ENCODE measurements around the gene FAM222A. TPM values are rescaled to one million over a fixed set of nuclear protein-coding genes. Genes with fewer than 3 reads are reported as not detected.

Gene FAM222A
- total RNA-seq, 1 experiment from 2014 or later, result 18.0 TPM

GRCh38 chr12:109720857-109721189 is 7.2 kb downstream of the FAM222A start:
- Mint-ChIP-seq H3K4me1 (ENCODE audit: low read depth, unreplicated experiment) (peaks cover 15% of the 10 kb centered on the region), H3K27ac (ENCODE audit: unreplicated experiment) (no peak overlapping the region), H3K36me3 (ENCODE audit: insufficient read depth, unreplicated experiment) (peaks cover 6% of the 10 kb centered on the region), H3K27me3 (ENCODE audit: insufficient read depth, unreplicated experiment) (no peaks in the 10 kb centered on the region), H3K9me3 (ENCODE audit: unreplicated experiment) (no peaks in the 10 kb centered on the region), H3K4me3 (ENCODE audit: unreplicated experiment) (no peak overlapping the region)
- ChIA-PET CTCF (no interaction called here), POLR2A (no interaction called here)
- no TSS peak for BruUV-seq (replicated peaks)
- H3K36me3 ChIP-seq (ENCODE audit: control insufficient read depth, insufficient read depth, low read length), result no peaks in the 10 kb centered on the region
- H3K4me3 ChIP-seq (ENCODE audit: low read depth, low read length), result no peak overlapping the region
- intact Hi-C loops (cut with micrococcal nuclease; ENCODE audit: unreplicated experiment), result no loop called here
- peaks cover 26% of the 10 kb centered on the region for H3K4me1 ChIP-seq
- no peaks in the 10 kb centered on the region for H3K9me3 ChIP-seq
- no peaks in the 10 kb centered on the region for H3K27me3 ChIP-seq (replicated peaks; ENCODE audit: control insufficient read depth, insufficient read depth, low read length)
- DNase-seq, result no peak
- no peak for TF ChIP-seq CTCF (IDR thresholded peaks at IDR 0.05; ENCODE audit: insufficient read depth in 1 of 2, low read depth in 1 of 2, low read length in 1 of 2, severe bottlenecking in 1 of 2, unreplicated experiment in 1 of 2)

- Mint-ChIP-seq H3K27me3 (ENCODE audit: insufficient read depth, unreplicated experiment) (no peaks in the 10 kb centered on the region), H3K36me3 (ENCODE audit: insufficient read depth, unreplicated experiment) (peaks cover 6% of the 10 kb centered on the region), H3K4me1 (ENCODE audit: low read depth, unreplicated experiment) (peaks cover 15% of the 10 kb centered on the region), H3K4me3 (ENCODE audit: unreplicated experiment) (no peak overlapping the region), H3K9me3 (ENCODE audit: unreplicated experiment) (no peaks in the 10 kb centered on the region), H3K27ac (ENCODE audit: unreplicated experiment) (peak overlapping the region; percentile 51)
- POLR2A ChIA-PET, result no interaction called here
- no TSS peak for BruUV-seq (replicated peaks)
- Histone ChIP-seq H3K4me3 (ENCODE audit: low read depth, low read length) (no peak overlapping the region), H3K36me3 (ENCODE audit: control insufficient read depth, insufficient read depth, low read length) (no peaks in the 10 kb centered on the region), H3K9me3 (no peaks in the 10 kb centered on the region), H3K27me3 (replicated peaks; ENCODE audit: control insufficient read depth, insufficient read depth, low read length) (no peaks in the 10 kb centered on the region), H3K4me1 (peaks cover 26% of the 10 kb centered on the region)
- intact Hi-C loops (cut with micrococcal nuclease; ENCODE audit: unreplicated experiment), result no loop called here
- CTCF ChIA-PET, result interaction anchor here (1.5 to 1.7 kb wide), 2 partner anchors 54 to 124 kb away, joined by 3 to 5 read pairs; no protein-coding TSS in a partner anchor
- TF ChIP-seq CTCF (IDR thresholded peaks at IDR 0.05; ENCODE audit: insufficient read depth in 1 of 2, low read depth in 1 of 2, low read length in 1 of 2, severe bottlenecking in 1 of 2, unreplicated experiment in 1 of 2), result no peak
- no peak for DNase-seq
Measured at GRCh38 chr12:109721276-109721675, 7.7 kb downstream of the FAM222A start.

GRCh38 chr12:109722022-109722720 is 8.5 kb downstream of the FAM222A start:
- TF ChIP-seq CTCF (IDR thresholded peaks at IDR 0.05; ENCODE audit: insufficient read depth in 1 of 2, low read depth in 1 of 2, low read length in 1 of 2, severe bottlenecking in 1 of 2, unreplicated experiment in 1 of 2), result no peak
- H3K4me3 Mint-ChIP-seq (ENCODE audit: unreplicated experiment), result no peak overlapping the region
- ChIA-PET POLR2A (interaction anchor here (0.6 kb wide), 1 partner anchor 116 kb away, joined by 5 read pairs; no protein-coding TSS in a partner anchor), CTCF (interaction anchor here (1.5 to 1.7 kb wide), 2 partner anchors 53 to 124 kb away, joined by 3 to 5 read pairs; no protein-coding TSS in a partner anchor)
- no peak for DNase-seq
- H3K27ac Mint-ChIP-seq (ENCODE audit: unreplicated experiment), result peak overlapping the region; percentile 51
- Histone ChIP-seq H3K36me3 (ENCODE audit: control insufficient read depth, insufficient read depth, low read length) (no peaks in the 10 kb centered on the region), H3K27me3 (replicated peaks; ENCODE audit: control insufficient read depth, insufficient read depth, low read length) (no peaks in the 10 kb centered on the region), H3K4me3 (ENCODE audit: low read depth, low read length) (no peak overlapping the region), H3K4me1 (peaks cover 26% of the 10 kb centered on the region), H3K9me3 (no peaks in the 10 kb centered on the region)
- peaks cover 6% of the 10 kb centered on the region for H3K36me3 Mint-ChIP-seq (ENCODE audit: insufficient read depth, unreplicated experiment)
- no peaks in the 10 kb centered on the region for H3K9me3 Mint-ChIP-seq (ENCODE audit: unreplicated experiment)
- H3K4me1 Mint-ChIP-seq (ENCODE audit: low read depth, unreplicated experiment), result peaks cover 15% of the 10 kb centered on the region
- no TSS peak for BruUV-seq (replicated peaks)
- H3K27me3 Mint-ChIP-seq (ENCODE audit: insufficient read depth, unreplicated experiment), result no peaks in the 10 kb centered on the region
- intact Hi-C loops (cut with micrococcal nuclease; ENCODE audit: unreplicated experiment), result loop anchor here (2.0 kb wide), 1 partner anchor 15 kb away; no protein-coding TSS in a partner anchor

All from Caco-2 (cell line).